A172 (cell line): Measurements from ENCODE around the gene TNRC18. TPM values are rescaled to one million over a fixed set of nuclear protein-coding genes. Genes with fewer than 3 reads are reported as not detected.
A peak's percentile ranks its signal among the peaks of the same experiment; 100 is the strongest.
"Not testable (repeated sequence)": the region's sequence is repeated elsewhere in the genome, so short reads cannot be mapped to it uniquely, and the experiment has no call there.

Source experiments
- DNase-seq: peaks from one replicate; pipeline ENCODE4 v3.0.0-alpha.2; 2015; ENCODE audit warnings: low spot score
- total RNA-seq: library from RNA; depleted of rRNA; stranded (reverse); fragments of >200 nt; shearing (Covaris generic); gene quantifications from 2 replicates; pipeline ENCODE4 v1.2.3, GENCODE V29; 2014

The TNRC18 gene
- total RNA-seq, 1 experiment from 2014 or later: 17.4 TPM

DNA sequence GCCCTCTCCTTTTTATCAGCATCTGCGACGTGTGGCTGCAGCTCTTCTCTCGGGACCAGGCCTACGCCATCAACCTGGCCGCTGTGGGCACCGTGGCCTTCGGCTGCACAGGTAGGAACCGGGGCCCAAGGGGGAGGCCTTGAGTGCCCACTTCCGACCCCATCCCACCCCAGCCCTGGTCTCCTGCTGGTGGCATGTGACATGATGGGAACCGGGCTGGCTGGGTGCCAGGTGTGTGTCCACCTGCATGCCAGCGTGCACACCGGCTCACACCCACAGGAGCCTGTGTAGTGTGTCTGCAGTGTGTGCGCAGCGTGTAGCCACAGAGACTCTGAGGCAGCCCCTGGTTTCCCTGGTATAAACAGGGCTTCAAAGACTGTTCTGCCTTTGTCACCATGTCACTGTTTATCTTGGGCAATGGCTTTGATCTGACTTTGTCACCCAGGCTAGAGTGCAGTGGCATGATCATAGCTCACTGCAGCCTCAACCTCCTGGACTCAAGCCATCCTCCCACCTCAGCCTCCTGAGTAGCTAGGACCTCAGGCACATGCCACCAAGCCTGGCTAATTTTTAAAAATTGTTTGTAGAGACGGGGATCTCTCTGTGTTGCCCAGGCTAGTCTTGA is 131.8 kb downstream of the TNRC18 start:
- not testable (repeated sequence) for DNase-seq

DNA sequence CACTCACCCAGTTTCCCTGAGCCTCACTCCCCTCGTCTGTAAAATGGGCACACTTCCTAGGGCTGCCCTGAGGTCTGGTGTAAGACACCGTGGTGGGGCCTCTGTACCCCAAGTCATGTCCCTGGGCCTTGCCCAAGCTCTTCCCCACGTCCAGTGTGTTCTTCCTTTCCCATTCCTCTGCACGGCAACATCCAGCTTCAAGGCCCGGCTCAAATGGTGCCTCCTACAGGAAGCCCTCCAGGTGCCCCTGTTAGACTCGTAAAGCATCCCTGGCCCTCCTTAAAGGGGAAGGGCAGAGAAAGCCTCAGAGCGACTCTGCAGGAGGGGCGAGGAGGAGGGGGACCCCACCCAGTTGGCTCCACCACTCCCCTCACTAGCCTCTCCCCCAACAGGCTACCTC is 132.3 kb downstream of the TNRC18 start:
- DNase-seq: no peak

DNA sequence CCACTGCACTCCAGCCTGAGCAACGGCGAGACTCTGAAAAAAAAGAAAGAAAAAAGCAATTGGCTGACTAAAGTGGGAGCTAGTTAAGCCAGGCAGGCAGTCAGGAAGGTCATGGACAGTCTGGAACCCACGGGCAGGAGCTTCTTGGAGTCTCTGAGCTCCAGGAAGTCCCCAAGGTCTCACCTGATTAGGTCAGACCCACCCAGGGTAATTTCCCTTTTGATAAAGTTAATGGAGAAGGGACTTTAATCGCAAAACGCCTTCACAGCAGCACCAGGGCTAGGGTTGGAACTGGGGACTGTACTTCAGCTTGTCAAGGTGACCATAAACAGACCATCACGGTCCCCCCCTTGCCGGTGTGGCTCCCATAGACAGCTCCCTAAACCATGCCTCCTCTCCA is 134.3 kb downstream of the TNRC18 start:
- DNase-seq: no peak

DNA sequence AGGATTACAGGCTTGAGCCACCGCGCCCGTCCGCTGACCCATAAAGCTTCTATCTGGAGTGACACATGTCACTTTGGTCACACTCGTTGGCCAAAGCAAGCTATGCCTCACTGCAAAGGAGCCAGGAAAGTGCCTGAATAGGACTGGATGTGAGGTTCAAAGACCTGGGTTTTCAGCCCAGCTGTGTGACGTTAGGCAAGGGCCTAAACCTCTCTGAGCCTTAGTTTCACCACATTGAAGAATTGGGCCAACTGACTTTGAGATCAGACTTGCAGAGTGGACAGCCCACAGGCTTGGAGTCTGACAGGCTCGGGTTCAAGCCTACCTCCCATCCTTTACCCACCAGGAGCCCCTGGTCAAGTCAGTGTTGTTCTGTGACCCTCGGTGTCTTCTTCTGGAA is 135.1 kb downstream of the TNRC18 start:
- not testable (repeated sequence) for DNase-seq

DNA sequence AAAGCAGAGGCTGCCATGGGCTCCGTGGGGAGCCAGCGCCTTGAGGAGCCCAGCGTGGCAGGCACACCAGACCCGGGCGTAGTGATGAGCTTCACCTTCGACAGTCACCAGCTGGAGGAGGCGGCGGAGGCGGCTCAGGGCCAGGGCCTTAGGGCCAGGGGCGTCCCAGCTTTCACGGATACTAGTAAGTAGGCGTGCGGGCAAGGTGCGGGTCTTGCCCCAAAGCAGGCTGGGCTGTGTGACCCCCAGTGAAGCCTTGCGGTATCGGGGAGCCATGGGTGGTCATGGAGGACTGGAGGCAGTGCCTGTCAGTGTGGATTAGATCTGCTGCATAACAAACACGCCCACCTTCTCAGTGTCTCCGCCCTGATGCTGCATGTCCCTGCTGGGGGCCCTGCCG is 135.8 kb downstream of the TNRC18 start:
- no peak for DNase-seq

DNA sequence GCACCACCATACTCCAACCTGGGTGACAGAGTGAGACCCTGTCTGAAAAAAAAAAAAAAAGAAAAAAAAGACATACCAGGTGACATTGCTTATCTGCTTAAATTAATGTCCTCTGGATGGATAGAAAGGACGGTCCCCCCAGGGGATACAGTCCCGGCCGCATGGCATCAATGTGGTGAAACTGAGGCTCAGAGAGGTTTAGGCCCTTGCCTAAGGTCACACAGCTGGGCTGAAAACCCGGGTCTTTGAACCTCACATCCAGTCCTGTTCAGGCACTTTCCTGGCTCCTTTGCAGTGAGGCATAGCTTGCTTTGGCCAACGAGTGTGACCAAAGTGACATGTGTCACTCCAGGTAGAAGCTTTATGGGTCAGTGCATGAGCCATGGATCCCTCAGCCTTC is 136.3 kb downstream of the TNRC18 start:
- DNase-seq: not testable (repeated sequence)

DNA sequence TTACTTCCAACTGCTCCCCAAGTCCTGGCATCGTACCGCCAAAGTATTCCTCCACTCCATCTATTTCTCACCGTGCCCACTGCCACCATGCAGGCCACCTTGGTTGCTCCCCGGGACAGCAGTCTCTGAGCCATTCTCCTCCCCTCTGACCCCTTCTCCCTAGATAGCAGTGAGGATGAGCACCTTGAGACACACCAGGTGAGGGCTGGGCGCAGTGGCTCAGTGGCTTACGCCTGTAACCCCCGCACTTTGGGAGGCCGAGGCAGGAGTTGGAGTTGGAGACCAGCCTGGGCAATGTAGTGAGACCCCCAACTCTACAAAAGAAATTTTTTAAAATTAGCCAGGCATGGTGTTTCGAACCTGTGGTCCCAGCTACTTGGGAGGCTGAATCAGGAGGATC is 136.7 kb downstream of the TNRC18 start:
- DNase-seq: no peak

DNA sequence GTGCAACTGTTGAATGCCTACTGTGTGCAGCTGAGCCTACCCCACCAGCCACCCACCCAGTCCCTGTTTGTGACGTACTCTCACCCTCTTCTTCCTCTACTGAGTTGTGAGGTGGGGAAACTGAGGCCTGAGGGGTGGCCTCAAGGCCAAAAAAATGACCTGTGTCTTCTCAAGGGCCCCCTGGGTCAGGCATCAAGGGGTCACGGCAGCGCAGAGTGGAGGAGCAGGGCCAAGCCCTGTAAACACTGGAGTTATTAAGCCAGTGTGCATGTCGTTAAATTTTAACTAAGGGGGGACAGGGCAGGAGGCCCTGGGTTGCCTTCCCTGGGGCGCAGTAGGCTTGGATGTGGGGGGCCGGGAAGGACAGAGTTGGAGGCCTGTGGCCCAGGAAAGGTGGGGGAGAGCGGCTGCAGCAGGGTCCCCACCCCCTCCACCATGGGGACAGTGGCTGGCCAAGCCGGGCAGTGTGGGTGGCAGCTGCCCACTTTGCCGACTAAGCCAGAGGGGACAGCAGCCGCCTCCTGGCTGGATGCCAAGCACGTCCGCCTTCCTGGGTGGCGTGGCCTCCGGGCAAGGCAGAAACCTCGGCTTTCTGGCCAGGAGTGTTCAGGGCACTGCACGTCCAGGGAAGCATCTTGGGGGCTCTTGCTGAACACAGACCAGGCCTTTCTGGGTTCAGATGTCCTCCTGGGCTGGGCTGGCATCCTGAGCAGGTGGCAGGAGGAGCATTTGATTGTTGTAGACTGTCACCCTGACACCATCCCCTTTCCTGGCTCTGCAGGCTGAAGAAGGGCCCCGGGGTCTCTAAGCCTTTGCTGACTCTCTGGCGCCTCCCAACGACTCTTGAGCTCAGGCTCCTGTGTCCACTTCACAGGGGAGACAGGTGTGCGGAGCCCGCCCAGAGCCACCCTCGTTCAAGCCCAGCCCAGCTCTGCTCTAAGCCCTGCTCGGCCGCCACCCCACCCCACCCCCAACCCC is 139.0 kb downstream of the TNRC18 start:
- peak; percentile 16 for DNase-seq

DNA sequence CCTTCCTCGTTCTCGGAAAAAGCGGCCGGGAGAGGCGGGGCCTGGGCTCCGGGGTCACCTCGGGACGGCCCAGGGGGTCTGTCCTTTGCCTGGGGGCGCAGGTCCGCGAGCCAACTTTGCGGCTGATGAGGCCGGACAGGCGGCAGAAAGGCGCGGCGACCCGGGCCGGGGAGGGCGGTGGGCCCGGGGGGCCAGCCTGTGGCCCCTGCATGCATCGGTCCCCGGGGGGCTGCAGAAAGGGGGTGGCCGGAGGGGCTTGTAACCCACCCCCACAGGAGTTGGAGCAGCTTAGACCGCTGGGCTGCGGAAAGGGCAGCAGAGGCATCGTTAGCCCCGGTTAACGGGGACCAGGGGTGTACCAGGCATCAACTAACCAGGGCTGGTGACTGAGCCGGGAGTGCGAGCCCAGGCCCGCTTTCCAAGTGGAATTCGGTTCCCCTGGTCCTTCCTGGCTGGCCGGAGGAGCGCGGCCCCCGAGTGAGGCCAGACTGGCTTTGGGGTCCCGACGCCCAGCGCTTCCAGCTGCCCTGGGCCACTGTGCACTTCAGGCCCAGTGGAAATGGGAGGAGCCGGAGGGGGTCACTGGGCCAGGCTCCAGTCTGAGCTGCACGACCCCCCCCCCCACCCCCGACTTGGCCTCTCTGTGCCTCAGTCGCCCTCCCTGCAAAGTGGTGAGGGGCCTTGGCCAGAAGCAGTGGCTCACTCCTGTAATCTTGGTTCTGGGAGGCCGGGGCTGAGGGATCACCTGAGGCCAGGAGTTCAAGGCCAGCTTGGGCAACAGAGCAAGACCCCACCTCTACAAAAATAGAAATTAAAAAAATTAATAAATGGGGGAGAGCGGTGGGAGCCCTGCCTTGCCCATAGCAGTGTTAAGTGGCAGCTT is 140.0 kb downstream of the TNRC18 start:
- no peak for DNase-seq

DNA sequence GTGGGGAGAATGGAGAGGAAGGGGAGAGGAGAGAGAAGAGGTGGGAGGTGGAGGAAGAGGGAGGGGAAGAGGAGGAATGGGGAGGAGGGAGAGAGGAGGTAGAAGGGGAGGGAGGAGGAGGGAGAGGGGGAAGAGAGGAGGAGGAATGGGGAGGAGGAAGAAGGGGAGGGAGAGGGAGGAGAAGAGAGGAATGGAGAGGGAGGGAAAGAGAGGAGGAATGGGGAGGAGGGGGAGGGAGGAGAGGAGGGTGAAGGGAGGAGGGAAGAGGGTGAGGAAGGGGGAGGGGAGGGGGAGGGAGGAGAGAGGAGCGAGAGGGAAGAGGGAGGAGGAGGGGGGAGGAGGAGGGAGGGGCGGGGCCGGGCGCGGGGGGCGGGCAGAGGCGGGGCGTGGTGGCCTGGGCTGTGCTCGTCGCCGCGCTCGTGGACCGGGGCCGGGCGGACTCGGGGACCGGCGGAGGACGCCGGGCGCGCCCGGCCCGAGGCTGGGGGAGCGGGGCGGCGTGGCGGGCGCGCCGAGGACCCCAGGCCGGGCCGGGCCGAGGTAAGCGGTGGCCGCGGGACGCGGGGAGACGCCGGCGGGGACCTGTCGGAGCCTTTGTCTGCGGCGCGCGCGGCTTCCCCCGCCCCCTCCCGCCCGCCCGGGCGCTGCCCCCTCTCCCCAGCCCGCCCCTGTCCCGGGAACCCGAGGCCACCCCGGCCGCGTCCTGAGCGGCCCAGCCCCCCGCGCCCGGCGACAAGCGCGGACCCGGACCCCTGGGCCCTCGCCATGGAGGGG is 140.9 kb downstream of the TNRC18 start, which contains the start of gene SLC29A4:
SLC29A4 (plus strand) TSS at position 401 of the 774 bp plus-strand sequence. CDS start 4,874 bp downstream, outside the sequence.
- DNase-seq: peak; percentile 22

DNA sequence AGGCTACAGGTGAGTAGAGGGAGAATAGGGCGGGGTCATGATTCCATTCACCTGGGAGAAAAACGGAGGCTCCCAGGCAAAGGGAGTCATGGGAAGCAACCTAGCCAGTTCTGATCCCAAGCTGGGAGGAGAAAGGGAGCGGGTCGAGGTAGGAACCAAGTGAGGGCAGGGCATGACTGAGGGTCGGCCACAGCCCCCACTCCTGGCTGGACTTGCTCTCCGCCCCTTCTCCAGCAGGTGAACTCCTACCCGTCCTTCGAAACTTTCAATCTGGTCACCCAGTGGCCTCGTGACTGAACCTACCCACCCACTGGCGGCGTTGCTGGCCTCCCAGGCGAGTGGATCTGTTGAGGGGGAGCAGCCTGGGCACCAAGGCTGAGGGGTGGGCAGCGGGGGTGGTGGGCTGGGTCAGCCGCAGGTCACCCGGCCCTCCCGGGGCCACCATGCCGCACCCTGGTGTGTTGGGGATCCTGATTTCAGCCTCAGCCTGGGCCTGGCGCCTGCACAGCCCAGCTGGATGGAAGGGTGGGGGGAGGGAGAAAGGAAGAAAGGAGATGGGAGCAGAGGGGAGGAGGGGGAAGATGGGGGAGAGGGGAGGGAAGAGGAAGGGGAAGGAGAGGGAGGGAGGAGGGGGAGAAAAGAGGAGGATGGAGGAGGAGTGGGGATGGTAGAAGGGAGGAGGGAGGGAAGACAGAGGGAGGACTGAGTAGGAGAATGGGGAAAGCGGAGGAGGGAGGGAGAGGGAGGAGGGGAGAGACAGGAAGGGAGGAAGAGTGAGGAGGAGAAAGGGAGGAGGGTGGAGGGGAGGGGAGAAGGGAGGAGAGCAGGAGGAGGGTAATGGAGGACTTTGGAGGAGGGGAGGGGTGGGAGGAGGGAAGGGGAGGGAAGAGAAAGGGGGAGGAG is 141.8 kb downstream of the TNRC18 start:
- DNase-seq: not testable (repeated sequence)

DNA sequence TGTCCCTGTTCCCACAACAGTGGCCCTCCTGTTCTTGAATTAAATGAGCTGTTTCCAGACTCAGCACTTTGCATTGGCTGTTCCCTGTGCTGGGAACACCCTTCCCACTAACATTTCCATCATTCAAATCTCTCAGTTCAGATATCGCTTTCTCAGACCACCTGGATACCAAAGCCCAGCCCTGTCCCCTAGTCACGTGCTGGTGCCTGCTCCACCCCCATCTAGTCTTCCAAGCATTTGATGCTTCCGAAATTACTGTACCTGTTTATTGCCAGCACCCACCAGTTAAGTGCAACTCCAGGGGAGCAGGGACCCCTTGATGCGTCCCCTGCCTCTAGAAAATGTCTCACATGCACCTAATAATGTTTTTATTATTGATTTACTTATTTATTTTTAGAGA is 143.9 kb downstream of the TNRC18 start:
- DNase-seq: no peak

DNA sequence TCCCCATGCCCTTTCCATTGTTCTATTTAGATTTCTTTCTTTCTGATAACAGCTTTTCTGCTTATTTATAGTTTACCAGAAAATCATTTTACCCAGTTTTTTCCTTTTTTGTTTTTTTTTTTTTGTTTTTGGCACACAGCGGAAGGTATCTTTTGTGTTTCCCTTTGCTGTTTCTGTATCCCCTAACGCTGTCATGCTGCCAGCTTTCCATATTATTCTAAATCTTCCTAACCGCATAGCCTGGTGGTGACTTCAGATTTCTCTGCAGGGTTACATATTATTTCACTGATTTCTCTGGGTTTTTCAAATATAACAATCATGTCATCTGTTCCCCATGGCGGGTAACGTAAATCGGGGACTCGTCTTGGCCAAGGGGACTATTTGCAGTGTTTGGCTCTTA is 144.9 kb downstream of the TNRC18 start:
- DNase-seq: no peak

DNA sequence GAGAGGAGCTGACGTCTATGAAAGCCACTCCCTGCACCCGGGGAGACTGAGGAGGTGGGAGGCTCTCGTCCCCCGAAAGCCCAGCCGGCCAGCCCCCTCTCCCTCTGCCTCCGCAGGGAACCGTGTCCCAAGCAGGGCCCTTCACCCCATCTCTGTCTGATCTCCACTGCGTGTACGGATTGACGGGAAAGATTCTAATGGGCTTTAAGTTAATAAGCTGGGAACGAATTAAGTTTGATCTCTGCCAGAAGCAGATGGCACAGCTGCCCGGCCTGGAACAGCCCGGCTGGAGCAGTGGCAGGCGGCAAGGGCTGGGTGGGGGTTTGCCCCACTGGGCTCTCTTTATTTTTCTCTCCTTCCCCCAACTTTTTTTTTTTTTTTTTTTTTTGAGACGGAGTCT is 147.0 kb downstream of the TNRC18 start:
- no peak for DNase-seq

DNA sequence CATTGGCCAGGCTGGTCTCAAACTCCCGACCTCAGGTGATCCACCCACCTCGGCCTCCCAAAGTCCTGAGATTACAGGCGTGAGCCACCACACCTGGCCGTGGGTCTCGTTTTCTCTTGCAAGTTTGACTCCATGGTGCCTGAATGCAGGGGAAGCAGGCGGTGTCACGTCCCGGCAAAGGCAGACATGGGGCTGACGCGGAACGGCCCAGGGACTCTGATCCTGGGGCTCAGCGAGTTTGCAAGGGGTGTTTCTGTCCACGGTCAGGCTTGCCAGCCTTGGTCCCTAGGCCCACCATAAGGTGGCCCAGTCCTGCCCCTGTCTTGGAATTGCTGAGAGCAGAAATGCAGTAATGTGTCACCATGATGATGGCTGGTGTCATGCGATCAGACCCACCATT is 147.5 kb downstream of the TNRC18 start:
- DNase-seq: not testable (repeated sequence)

DNA sequence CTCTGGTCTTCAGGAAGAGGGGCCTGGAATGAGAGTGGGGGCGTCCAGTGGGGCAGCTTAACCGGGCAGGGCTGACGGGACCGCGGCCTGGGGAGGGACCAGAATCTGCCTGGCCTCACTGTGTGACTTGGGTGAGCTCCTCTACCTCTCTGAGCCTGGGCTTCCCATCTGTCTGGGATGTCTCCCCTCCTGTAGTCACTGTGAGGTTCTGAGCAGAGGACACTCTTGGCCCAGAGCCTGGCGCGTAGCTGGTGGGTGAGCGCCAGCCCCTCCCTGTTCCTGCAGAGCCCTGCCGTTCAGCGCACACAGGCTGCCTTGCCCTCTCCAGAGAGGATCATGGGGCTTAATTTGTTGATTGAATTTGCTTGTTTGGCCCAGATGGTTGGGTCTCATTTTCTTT is 148.1 kb downstream of the TNRC18 start:
- DNase-seq: not testable (repeated sequence)

DNA sequence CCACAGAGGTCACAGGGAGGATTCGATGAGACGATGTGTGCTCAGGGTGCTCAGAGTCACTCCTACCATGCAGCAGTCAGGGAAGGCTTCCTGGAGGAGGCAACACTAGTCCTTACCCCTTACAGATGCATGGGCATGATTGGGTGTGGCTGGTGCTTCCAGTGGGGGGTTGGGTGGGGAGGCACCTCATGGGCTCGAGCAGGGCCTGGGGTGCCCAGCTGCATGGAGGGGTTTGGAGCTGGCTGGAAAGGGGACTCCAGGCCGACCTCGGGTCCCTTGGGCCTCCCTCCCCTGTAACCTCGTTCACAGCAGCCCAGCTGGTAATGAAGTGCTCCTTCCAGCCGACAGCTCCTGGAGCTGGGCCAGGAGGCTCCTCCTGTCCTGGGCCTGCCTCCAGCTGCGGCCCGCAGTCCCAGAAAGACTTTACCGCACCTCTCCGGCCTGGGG is 148.6 kb downstream of the TNRC18 start:
- DNase-seq: not testable (repeated sequence)

DNA sequence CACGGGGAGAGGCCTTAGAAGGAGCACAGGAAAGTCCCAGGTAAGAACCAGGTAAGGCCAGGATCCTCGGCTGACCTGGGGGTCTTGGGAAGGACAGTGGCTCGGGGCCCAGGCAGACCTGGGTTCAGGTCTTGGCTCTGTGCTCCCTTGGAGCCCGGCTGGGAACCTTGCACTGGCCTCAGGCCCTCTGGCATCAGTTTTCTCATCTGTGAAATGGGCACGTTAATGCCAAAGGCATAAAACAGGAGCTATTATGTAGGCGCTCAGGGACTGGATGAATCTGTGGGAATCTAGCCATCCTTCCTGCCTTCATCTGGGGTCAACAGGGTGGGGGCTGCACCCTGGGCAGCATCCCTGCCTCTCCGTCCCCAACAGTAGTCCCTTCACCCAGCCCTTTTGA is 149.2 kb downstream of the TNRC18 start:
- DNase-seq: no peak

DNA sequence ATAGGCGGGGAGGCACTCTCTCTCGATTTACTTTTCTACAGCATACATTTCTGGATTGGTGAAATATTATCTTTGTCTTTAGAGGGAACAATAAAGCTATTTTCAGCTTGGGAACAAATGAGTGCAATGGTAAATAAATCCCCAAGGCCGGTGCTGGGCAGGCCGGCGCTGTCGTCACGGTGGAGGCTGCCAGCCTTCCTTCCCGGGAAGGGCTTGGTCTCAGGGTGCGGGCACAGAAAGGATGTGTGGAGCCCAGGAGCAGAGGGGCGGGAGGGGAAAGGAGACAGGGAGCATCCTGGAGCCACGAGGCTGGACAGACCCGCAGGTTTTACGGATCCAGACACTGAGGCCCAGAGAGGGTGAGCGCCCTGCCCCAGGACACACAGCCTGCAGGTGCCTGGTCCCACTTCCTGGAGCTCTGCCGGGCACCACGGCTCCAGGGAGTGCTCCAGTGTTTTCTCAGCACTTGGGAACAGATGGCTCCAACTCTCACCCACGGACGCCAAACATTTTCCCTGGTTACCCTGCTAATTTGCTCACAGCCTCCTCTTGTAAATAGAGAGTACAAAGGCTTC is 149.7 kb downstream of the TNRC18 start:
- not testable (repeated sequence) for DNase-seq

DNA sequence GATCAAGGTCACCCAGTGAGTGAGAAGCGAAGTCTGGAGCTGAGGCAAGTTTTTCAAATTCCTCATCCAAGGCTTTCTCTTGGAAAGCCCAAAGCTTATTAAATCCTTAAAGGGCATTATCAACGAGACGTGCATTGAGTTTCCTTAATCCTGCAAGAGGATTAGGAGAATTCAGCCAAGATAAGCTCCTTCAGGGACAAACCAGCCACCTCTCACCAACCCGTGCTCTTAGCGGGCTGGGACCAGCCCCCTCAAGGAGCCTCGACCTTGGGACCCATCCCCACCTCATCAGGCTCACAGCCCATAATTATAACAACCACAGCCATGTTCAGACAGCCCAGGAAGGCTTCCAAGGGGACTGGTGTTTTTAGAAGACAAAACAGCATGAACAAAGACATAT is 152.8 kb downstream of the TNRC18 start:
- no peak for DNase-seq
